GM12878 (cell line): Measurements from ENCODE around the gene ZSCAN25.

Experiments used
- CBX3 ChIP-seq: fragments of 200-600 bp; sonication (generic); IDR thresholded peaks from 2 replicates; pipeline ENCODE4 v1.6.1; 2016; ENCODE audit warnings: low read depth, borderline replicate concordance
- CTCF ChIP-seq, 3 experiments: IDR thresholded peaks in 2 of 3; conservative IDR thresholded peaks in 1 of 3; 2 replicates each; pipeline ENCODE4 v1.5.1; 2011; ENCODE audit warnings: low read depth in 3 of 3, low read length in 3 of 3, mild to moderate bottlenecking in 3 of 3, control low read depth in 2 of 3, moderate library complexity in 2 of 3, inconsistent platforms in 1 of 3, mixed read lengths in 1 of 3; ENCODE audit not compliant: control insufficient read depth in 2 of 3, insufficient read depth in 1 of 3; ENCODE audit errors: extremely low read depth in 1 of 3
- JUND ChIP-seq: IDR thresholded peaks from 2 replicates; pipeline ENCODE4 v1.6.1; 2012; ENCODE audit warnings: low read depth, mild to moderate bottlenecking, low read length, improper control_type of control experiment, moderate library complexity
- POLR2A ChIP-seq: IDR thresholded peaks from 2 replicates; pipeline ENCODE4 v1.6.1; 2011; ENCODE audit warnings: low read depth, mild to moderate bottlenecking, low read length
- TF ChIP-seq, protein P1 (sequence below): IDR thresholded peaks from 2 replicates; pipeline ENCODE4 v1.6.1; 2012; ENCODE audit warnings: low read depth, low read length, improper control_type of control experiment

- TF ChIP-seq, protein P1, sequence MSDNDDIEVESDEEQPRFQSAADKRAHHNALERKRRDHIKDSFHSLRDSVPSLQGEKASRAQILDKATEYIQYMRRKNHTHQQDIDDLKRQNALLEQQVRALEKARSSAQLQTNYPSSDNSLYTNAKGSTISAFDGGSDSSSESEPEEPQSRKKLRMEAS = no peak
- TF ChIP-seq JUND (no peak), POLR2A (no peak), CTCF (IDR thresholded peaks at IDR 0.05 in 2 of 3, conservative IDR thresholded peaks at IDR 0.05 in 1 of 3; ENCODE audit: control insufficient read depth in 2 of 3, extremely low read depth in 1 of 3, insufficient read depth in 1 of 3, low read depth in 3 of 3, low read length in 3 of 3) (no peak), CBX3 (no peak)
Measured at GRCh38 chr7:99599836-99600235, 16.9 kb upstream of the ZSCAN25 start.
